MM.1S (cell line): ENCODE measurements around the gene SHOC2.

Source experiments
- EZH2phosphoT487 ChIP-seq: fragments of 300-600 bp; sonication (generic); IDR thresholded peaks from 2 replicates; pipeline ENCODE4 v1.6.1; 2018; ENCODE audit warnings: antibody characterized with exemption, low read length
- TF ChIP-seq, protein P1 (sequence below): fragments of 300-600 bp; sonication (generic); IDR thresholded peaks from 2 replicates; pipeline ENCODE4 v1.5.1; 2016; ENCODE audit warnings: antibody characterized with exemption, low read length, mixed read lengths

DNA sequence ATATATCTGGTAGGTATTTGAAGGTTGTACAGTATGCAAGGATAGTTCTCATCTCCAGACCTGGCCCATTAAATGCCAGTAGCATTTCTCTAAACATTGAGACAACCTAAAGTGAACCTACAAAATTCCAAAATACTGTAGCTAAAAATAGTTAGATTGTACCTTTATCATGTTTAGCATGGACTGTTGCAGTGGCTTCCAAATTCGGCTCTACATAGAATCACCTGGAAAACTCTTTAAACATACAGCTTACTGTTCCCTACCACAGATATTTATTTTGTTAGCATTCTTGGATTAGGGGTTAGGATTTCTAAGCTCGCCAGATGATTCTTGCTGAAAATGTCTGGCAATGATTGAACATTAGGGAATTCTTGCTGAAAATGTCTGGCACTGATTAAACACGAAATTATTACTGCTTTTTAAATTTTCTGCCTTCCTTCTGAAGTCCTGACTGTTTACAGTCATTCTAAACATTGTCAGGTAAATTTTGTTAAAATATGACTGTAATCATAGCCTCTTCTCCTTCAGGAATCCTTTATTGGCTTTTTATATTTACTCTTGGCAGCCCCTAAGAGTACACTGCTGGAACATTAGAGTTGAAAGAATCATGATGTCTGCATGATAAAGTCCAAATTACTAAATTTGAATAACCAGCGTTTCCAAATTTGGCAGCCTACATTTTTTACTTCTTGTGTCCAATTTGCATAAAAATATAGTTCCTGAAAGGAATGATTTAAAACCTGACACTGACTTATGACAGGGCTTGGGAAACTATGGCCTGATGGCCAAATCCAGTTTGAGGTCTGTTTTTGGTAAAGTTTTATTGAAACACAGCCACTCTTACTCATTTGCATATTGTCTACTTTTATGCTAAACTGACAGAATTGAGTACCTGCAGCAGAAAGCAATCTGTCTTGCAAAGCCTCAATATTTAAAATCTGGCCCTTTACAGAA is 40.3 kb downstream of the SHOC2 start:
- TF ChIP-seq, protein P1, sequence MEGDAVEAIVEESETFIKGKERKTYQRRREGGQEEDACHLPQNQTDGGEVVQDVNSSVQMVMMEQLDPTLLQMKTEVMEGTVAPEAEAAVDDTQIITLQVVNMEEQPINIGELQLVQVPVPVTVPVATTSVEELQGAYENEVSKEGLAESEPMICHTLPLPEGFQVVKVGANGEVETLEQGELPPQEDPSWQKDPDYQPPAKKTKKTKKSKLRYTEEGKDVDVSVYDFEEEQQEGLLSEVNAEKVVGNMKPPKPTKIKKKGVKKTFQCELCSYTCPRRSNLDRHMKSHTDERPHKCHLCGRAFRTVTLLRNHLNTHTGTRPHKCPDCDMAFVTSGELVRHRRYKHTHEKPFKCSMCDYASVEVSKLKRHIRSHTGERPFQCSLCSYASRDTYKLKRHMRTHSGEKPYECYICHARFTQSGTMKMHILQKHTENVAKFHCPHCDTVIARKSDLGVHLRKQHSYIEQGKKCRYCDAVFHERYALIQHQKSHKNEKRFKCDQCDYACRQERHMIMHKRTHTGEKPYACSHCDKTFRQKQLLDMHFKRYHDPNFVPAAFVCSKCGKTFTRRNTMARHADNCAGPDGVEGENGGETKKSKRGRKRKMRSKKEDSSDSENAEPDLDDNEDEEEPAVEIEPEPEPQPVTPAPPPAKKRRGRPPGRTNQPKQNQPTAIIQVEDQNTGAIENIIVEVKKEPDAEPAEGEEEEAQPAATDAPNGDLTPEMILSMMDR = no peak
- no peak for TF ChIP-seq EZH2phosphoT487
